ENCODE results near the gene PIGV. TPM values are rescaled to one million over a fixed set of nuclear protein-coding genes. Genes with fewer than 3 reads are reported as not detected.

The PIGV gene
- total and polyA plus RNA-seq, 2 experiments from 2014 or later = 20.4 to 28.9 TPM

- Histone ChIP-seq H3K79me2 (ENCODE audit: insufficient read depth) (no peaks in the 10 kb centered on the region), H4K20me1 (ENCODE audit: insufficient read depth) (no peaks in the 10 kb centered on the region), H3K9me3 (ENCODE audit: low read depth) (no peaks in the 10 kb centered on the region), H3K27ac (no peak overlapping the region), H3K27me3 (replicated peaks; ENCODE audit: insufficient read depth) (no peaks in the 10 kb centered on the region), H3K4me2 (ENCODE audit: unreplicated experiment) (no peak overlapping the region), H2AFZ (no peak overlapping the region), H3F3A (ENCODE audit: insufficient read depth) (no peaks in the 10 kb centered on the region), H3K9me2 (ENCODE audit: insufficient read depth) (no peaks in the 10 kb centered on the region), H3K4me1 (ENCODE audit: insufficient read depth) (no peaks in the 10 kb centered on the region), H3K4me3 (no peak overlapping the region), H3K9ac (no peak overlapping the region), H3K36me3 (ENCODE audit: low read depth) (no peaks in the 10 kb centered on the region)
- no peak for DNase-seq
- in situ Hi-C loops (cut with MboI) = no loop called here
- no peak for TF ChIP-seq EZH2phosphoT487 (IDR thresholded peaks at IDR 0.05; ENCODE audit: insufficient read depth, low read depth)
- TF ChIP-seq EZH2 (IDR thresholded peaks at IDR 0.05; ENCODE audit: insufficient read depth, poor library complexity, severe bottlenecking) = no peak
- WGBS, 2 experiments (ENCODE audit: low coverage in 1 of 2, low lambda C conversion rate in 2 of 2, missing lambda C conversion rate in 2 of 2) = 94 to 98% methylated on average over 2 of the region's 2 CpGs
Measured at GRCh38 chr1:26814377-26814776, 26.6 kb downstream of the PIGV start.

- H3K9me3 ChIP-seq (ENCODE audit: low read depth) = no peaks in the 10 kb centered on the region
- H3K36me3 ChIP-seq (ENCODE audit: low read depth) = no peaks in the 10 kb centered on the region
- no peak overlapping the region for H3K4me2 ChIP-seq (ENCODE audit: unreplicated experiment)
- no peaks in the 10 kb centered on the region for H4K20me1 ChIP-seq (ENCODE audit: insufficient read depth)
- no peaks in the 10 kb centered on the region for H3K9me2 ChIP-seq (ENCODE audit: insufficient read depth)
- WGBS, 2 experiments (ENCODE audit: low coverage in 1 of 2, low lambda C conversion rate in 2 of 2, missing lambda C conversion rate in 2 of 2) = 64 to 66% methylated on average over 3 of the region's 3 CpGs
- no peaks in the 10 kb centered on the region for H3F3A ChIP-seq (ENCODE audit: insufficient read depth)
- in situ Hi-C loops (cut with MboI) = no loop called here
- H3K9ac ChIP-seq = no peak overlapping the region
- TF ChIP-seq EZH2phosphoT487 (IDR thresholded peaks at IDR 0.05; ENCODE audit: insufficient read depth, low read depth) = no peak
- H3K4me3 ChIP-seq = no peak overlapping the region
- no peaks in the 10 kb centered on the region for H3K79me2 ChIP-seq (ENCODE audit: insufficient read depth)
- H2AFZ ChIP-seq = no peak overlapping the region
- H3K27me3 ChIP-seq (replicated peaks; ENCODE audit: insufficient read depth) = no peaks in the 10 kb centered on the region
- H3K27ac ChIP-seq = no peak overlapping the region
- no peaks in the 10 kb centered on the region for H3K4me1 ChIP-seq (ENCODE audit: insufficient read depth)
- DNase-seq = no peak
Measured at GRCh38 chr1:26814893-26815292, 27.1 kb downstream of the PIGV start.

- H4K20me1 ChIP-seq (ENCODE audit: insufficient read depth) = no peaks in the 10 kb centered on the region
- no peak overlapping the region for H3K27ac ChIP-seq
- H3K4me3 ChIP-seq = no peak overlapping the region
- no peak overlapping the region for H3K9ac ChIP-seq
- peaks cover 13% of the 10 kb centered on the region for H3F3A ChIP-seq (ENCODE audit: insufficient read depth)
- no peak overlapping the region for H3K4me2 ChIP-seq (ENCODE audit: unreplicated experiment)
- H3K9me3 ChIP-seq (ENCODE audit: low read depth) = no peaks in the 10 kb centered on the region
- H3K27me3 ChIP-seq (replicated peaks; ENCODE audit: insufficient read depth) = no peaks in the 10 kb centered on the region
- no peaks in the 10 kb centered on the region for H3K9me2 ChIP-seq (ENCODE audit: insufficient read depth)
- no peak for DNase-seq
- H3K79me2 ChIP-seq (ENCODE audit: insufficient read depth) = no peaks in the 10 kb centered on the region
- no peaks in the 10 kb centered on the region for H3K36me3 ChIP-seq (ENCODE audit: low read depth)
- H2AFZ ChIP-seq = no peak overlapping the region
- WGBS, 2 experiments (ENCODE audit: low coverage in 1 of 2, low lambda C conversion rate in 2 of 2, missing lambda C conversion rate in 2 of 2) = 95 to 96% methylated on average over 4 of the region's 4 CpGs
- in situ Hi-C loops (cut with MboI) = no loop called here
- TF ChIP-seq EZH2phosphoT487 (IDR thresholded peaks at IDR 0.05; ENCODE audit: insufficient read depth, low read depth) (no peak), EZH2 (IDR thresholded peaks at IDR 0.05; ENCODE audit: insufficient read depth, poor library complexity, severe bottlenecking) (no peak)
- peaks cover 3% of the 10 kb centered on the region; the same call in 1 of the 2 replicates for H3K4me1 ChIP-seq (ENCODE audit: insufficient read depth)
Measured at GRCh38 chr1:26820784-26821269, 33.1 kb downstream of the PIGV start.

GRCh38 chr1:26822737-26823395, 35.1 kb downstream of the PIGV start:
- Histone ChIP-seq H3K9ac (no peak overlapping the region), H3K36me3 (ENCODE audit: low read depth) (no peaks in the 10 kb centered on the region), H3K4me2 (ENCODE audit: unreplicated experiment) (no peak overlapping the region), H2AFZ (no peak overlapping the region), H4K20me1 (ENCODE audit: insufficient read depth) (no peaks in the 10 kb centered on the region), H3K27me3 (replicated peaks; ENCODE audit: insufficient read depth) (no peaks in the 10 kb centered on the region), H3K27ac (no peak overlapping the region), H3K9me2 (ENCODE audit: insufficient read depth) (no peaks in the 10 kb centered on the region), H3K4me3 (no peak overlapping the region), H3K9me3 (ENCODE audit: low read depth) (no peaks in the 10 kb centered on the region), H3K79me2 (ENCODE audit: insufficient read depth) (peaks cover 10% of the 10 kb centered on the region), H3K4me1 (ENCODE audit: insufficient read depth) (peaks cover 5% of the 10 kb centered on the region; the same call in 1 of the 2 replicates), H3F3A (ENCODE audit: insufficient read depth) (peaks cover 15% of the 10 kb centered on the region)
- no peak for DNase-seq
- in situ Hi-C loops (cut with MboI) = no loop called here
- WGBS, 2 experiments (ENCODE audit: low coverage in 1 of 2, low lambda C conversion rate in 2 of 2, missing lambda C conversion rate in 2 of 2) = 95 to 96% methylated on average over 4 of the region's 4 CpGs
- TF ChIP-seq EZH2 (IDR thresholded peaks at IDR 0.05; ENCODE audit: insufficient read depth, poor library complexity, severe bottlenecking) (no peak), EZH2phosphoT487 (IDR thresholded peaks at IDR 0.05; ENCODE audit: insufficient read depth, low read depth) (no peak)
